ENCODE measurements around the gene BATF2. TPM values are rescaled to one million over a fixed set of nuclear protein-coding genes. Genes with fewer than 3 reads are reported as not detected.
"Not testable (repeated sequence)": the region's sequence is repeated elsewhere in the genome, so short reads cannot be mapped to it uniquely, and the experiment has no call there.

Gene BATF2, protein sequence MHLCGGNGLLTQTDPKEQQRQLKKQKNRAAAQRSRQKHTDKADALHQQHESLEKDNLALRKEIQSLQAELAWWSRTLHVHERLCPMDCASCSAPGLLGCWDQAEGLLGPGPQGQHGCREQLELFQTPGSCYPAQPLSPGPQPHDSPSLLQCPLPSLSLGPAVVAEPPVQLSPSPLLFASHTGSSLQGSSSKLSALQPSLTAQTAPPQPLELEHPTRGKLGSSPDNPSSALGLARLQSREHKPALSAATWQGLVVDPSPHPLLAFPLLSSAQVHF
- 0.58 TPM for polyA plus RNA-seq (2013, experiment 1 of 2; ENCODE audit: insufficient read length)
- polyA plus RNA-seq (2013, experiment 2 of 2; ENCODE audit: insufficient read length), result 0.40 TPM

DNA sequence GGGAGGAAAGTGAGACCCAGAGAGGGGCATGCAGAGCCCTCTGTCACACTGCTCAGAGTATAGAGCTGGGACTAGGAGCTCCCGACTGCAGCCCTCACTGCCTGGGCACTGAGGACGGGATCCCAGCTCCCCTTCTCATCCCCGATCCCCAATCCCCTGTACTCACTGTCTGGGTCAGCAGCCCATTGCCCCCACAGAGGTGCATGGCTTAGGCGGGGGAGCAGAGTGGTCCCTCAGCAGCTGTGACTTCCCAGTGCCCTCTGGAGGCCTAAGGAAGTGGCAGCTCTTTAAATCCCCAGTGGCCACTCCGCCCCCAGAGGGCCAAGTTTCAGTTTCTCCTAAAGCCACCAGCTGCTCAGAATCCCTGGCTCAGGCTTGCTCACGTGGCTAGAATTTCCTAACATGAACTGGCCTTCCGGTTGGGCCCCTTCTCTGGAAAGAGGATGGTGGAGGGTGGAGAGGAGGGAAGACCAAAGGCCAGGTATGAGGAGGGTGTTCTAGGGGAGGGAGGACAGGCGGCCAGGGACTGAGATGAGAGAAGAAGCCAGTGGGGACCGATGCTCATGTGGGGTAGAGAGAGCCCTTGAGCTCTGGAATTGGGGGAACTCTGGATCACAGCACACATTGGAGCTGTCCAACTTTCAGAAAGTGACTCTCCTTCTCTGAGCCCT lies at the start of gene BATF2:
Gene BATF2, minus strand, starts transcription at position 262 of the 671 bp plus-strand sequence. Its CDS starts 57 bp downstream, at position 205.
- DNase-seq, result peak; percentile 61

DNA sequence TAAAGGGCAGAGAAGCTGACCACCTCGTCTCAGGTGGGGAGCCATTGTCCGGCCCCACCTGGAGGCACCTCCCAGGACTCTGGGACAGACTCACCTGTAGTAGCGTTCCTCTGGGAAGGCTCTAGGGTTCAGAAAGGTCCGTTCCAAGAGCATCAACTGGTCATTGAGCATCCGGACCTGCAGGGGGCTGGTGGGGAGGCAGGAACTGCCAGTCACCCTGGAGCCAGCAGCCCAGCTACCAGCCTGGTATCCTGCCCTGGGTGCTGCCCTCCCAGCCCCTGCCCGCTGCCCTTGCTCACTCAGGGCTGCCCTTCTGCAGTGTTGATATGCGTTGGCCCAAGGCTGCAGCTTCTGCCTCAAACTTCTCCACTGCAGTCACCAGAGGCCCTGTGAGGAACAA lies 49.0 kb upstream of the BATF2 start:
- DNase-seq, result no peak

DNA sequence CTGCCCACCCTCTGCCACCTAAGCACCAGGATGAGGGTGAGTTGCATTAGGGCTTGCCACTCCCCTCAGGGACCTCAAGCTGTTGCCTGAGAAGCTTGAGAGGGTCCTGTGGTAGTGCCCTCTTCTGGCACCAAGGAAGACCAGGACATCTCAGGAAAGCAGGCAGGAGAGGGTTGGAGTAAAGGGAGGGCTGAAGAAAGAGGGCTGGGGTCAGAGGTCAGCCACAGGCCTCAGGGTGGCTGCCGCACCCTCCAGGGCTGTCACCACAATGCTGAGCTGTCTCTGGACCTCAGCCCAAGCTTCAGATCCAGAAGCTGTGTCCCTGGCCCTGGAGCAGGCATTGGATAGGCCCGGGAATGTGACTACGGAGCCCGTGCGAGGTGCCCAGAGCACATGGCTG lies 48.3 kb upstream of the BATF2 start:
- no peak for DNase-seq

DNA sequence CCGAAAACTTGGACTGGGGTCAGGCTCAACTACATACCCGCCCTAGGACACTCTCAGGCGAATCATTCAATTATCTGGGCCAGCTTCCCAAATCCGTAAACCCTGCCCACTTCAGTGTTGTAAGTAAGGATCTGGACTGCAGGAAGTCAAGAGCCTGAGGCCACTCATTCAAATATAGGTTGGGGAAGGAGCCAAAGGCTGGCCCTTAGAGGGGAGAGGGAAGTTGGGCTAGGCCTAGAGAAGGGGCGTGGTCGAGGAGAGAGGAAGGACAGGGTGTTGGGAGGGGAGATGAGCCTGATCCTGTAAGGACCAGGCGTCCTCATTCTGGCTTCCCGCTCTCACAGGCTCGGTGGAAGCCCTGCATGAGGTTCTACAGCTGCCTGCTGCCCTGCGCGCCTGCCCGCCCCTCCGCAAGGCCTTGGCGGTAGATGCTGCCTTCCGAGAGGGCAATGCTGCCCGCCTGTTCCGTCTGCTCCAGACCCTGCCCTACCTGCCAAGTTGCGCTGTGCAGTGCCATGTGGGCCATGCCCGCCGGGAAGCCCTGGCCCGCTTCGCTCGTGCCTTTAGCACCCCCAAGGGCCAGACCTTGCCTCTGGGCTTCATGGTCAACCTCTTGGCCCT lies 47.2 kb upstream of the BATF2 start:
- DNase-seq, result peak; percentile 8

DNA sequence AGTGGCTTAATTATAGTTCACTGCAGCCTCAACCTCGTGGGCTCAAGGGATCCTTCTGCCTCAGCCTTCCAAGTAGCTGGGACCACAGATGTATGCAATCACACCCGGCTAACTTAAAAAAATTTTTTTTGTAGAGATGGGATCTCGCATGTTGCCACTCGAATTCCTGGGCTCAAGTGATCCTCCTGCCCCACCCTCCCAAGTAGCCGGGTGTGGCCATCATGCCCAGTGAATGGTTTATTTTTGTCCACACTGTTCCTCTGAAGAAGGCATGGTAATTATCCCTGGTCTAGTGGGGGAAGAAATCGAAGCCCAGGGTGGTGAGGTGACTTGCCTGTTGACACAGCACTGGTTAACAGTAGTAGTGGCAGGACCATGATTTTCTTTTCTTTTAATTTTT lies 46.1 kb upstream of the BATF2 start:
- no peak for DNase-seq

DNA sequence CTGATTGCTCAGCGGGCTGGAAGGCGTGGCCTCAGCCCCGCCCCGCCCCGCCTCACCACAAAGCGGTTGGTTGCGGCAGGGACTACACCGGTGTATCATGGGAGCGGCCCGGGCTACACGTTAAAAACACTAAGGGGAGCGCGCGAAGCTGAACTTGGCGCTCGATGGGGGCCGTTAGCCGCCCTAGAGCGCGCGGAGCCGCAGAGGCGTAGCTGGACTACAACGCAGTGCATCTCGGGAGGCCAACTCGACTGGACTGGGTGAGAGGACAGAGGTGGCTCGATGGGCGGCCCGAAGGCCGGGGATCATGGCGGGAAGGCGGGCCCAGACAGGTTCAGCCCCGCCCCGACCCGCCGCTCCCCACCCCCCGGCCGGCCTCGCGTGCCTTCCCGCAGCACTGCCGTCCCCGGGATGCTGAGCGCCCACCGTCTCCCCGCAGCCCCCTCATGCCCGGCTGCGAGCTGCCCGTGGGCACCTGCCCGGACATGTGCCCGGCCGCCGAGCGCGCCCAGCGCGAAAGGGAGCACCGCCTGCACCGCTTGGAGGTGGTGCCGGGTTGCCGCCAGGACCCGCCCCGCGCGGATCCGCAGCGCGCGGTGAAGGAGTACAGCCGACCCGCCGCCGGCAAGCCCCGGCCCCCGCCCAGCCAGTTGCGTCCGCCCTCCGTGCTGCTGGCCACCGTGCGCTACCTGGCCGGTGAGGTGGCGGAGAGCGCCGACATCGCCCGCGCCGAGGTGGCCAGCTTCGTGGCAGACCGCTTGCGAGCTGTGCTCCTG lies 44.3 kb upstream of the BATF2 start, which contains the start of gene SAC3D1:
Gene SAC3D1, plus strand, starts transcription at position 364 of the 776 bp plus-strand sequence. Its CDS starts 83 bp downstream, at position 447.
- DNase-seq, result peak; percentile 94

DNA sequence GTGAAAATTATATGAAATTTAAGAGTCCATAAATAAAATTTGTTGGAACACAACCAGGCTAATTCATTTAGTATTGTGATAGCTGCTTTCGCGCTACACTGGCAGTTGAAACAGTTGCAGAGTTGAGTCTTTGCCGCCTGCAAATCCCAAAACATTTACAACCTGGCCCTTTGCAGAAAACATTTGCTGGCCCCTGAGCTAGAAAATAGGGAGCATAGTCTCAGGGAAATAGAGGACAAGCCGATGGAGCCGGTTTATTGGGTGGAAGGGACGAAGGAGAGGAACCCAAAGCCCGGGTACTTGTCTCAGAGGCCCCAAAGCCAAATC lies 43.7 kb upstream of the BATF2 start:
- DNase-seq, result no peak

DNA sequence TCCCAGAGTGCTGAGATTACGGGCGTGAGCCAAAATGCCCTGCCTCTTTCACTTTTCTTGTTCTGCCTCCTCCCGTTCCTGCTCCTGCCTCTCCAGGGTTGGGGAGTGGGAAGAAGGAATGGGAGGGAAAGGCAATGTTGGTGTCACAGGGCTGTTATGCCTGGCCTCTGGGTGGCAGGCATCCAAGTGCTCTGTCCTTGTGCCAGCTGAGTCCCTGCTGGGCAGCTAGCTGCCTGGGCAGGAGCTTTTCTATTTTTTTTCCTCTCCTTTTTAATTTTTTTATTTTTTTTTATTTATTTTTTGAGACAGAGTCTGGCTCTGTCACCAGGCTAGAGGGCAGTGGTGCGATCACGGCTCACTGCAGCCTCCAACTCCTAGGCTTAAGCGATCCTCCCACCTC lies 40.2 kb upstream of the BATF2 start:
- DNase-seq, result no peak

DNA sequence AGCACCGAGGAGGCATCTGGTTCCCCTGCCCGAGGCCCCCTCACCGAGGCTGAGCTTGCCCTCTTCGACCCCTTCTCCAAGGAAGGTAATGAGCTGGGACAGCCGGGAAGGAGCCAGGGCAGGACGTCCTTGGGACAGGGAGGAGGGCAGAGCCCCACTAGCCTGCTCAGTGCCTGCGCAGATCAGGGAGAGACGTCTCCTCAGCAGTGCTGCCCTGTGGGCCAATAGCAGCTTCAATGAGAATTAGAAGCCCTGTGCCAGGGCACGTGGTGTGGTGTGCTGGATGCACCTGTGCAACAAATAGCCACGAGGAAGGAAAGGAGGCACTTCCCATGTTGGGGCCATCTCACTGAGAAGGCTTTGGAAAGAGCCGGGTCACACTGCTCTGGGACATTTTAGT lies 38.8 kb upstream of the BATF2 start:
- DNase-seq, result no peak

DNA sequence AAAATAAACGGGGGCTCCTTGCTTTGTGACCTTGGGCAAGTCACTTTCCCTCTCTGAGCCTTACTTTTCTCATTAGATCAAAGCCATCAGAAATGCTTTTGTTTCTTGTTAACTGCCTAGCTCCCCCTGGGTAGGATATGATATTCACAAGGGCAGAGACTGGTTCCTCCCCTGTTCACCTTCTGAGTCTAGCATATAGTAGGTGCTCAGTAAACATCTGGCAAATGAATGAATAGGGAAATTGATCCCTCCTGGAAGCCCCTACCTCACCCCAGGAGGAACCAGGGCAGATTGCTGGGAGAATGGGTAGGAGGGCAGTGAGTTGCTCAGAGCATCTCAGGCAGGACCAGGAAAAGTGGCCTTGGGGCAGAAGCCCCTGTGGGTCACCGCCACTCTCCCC lies 37.7 kb upstream of the BATF2 start:
- no peak for DNase-seq

DNA sequence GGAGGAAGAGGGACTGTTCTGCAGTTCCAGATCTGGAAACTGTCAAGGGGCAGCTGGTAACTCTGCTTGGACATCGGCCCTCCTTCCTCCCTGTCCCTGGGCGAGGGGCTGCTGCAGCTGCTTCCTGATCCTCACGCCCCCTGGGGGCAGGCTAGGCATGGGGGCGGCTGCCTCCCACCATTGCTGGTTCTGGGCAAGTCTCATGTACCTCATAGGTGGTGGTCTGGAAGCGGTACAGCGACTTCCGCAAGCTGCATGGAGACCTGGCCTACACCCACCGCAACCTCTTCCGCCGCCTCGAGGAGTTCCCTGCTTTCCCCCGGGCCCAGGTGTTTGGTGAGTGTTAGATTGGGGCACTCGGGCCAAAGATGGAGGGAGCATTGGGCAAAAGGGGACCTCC lies 35.4 kb upstream of the BATF2 start:
- DNase-seq, result no peak

DNA sequence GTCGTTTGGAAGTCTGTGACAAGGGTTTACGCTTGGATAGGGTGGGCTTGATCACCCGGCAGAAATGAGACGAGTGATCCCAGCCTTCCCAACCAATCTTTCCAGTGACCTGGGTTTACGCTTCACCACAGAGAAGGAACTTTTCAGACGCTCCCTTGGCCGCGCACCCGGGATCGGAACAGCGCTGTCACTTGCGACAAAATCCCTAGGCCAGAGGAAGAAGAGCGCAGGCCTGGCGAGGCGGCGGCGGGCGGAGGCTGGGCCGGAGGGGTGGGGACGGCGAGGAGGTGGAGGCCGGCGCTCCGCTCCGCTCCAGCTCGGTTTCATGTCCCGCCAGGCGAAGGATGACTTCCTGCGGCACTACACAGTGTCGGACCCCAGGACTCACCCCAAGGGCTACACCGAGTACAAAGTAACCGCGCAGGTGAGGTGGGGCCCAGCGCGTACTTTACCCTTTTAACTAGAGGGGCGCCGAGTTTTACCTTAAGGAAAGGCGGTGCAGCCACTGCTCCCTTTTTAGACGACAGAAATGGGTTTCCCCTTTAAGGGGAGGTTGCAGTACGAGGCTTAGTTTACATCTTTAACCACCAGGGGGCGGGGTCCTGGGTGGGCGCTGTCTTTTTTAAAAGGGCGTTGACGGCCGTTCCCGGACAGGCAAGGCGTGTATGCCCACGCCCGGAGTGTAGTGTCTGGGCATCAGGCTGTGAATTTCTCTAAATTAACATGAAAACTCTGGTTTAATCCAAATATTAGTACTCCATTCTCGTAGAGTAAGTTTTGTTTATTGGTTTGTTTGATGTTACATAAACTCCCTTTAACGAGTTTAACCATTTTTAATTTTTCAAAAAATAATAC lies 30.7 kb upstream of the BATF2 start, which contains the start of gene SNX15:
Gene SNX15, plus strand, starts transcription at position 227 of the 855 bp plus-strand sequence. Its CDS starts 99 bp downstream, at position 326.
- peak; percentile 97 for DNase-seq

DNA sequence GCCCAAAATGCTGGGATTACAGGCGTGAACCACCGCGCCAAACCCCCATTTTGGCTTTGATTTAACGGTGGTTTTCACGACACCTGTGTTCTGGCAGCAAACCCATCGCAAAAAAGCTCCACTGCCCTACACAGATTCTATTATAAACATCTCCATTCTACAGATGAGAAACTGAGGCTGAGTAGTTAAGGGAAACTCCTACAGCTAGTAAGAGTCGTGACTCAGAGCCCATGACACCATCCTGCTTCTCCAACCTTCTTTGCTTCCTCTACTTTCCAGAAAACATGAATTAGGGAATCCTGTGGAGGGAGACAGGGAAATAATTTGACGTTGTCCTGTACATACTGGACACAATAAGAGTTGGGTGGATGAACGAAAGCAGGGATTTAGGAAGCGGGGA lies 30.0 kb upstream of the BATF2 start:
- DNase-seq, result no peak

DNA sequence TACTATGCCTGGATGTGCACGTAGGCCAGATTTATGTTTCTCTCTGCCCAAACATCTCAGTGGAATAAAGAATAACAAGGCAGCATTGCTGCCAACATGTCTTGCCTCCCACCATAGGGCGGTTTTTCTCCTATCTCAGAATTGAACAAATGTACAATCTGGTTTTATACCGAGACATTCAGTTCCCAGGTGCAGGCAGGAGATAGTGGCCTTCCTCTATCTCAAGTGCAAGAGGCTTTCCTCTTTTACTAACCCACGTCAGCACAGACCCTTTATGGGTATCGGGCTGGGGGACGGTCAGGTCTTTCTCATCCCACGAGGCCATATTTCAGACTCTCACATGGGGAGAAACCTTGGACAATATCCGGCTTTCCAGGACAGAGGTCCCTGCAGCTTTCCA lies 26.7 kb upstream of the BATF2 start:
- DNase-seq, result not testable (repeated sequence)

DNA sequence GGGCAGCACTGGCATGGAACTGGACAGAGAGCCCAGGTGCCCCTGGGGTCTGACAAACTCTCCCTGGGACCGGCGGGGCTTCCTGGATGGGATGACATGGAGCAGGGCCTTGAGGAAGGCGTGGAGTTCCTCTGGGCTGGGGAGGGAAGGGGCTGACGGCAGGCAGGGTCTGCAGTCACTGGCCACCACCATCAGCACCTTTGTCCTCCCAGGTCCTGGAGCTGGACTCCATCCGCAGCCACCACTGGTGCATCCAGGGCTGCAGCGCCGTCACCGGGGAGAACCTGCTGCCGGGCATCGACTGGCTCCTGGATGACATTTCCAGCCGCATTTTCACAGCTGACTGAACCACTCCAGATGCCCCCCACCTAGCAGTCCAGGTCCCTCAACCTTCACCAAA lies 24.7 kb upstream of the BATF2 start:
- no peak for DNase-seq

DNA sequence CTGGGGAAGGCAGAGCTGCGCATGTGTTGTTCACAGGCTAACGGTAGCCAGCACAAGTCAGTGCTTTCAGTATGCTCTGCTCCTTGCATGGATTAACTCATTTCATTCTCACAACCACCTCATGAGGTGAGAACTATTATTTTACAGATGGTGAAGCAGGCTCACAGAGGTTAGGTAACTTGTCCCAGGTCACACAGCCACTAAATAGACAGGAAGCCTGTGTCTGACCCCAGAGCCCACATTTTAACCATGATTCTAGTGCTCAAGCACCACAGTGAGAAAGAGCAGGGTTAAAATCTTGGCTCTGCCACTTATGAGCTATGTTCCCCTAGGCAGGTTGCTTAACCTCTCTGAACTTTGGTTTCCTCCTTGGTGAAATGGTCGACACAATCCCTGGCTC lies 24.2 kb upstream of the BATF2 start:
- DNase-seq, result no peak

DNA sequence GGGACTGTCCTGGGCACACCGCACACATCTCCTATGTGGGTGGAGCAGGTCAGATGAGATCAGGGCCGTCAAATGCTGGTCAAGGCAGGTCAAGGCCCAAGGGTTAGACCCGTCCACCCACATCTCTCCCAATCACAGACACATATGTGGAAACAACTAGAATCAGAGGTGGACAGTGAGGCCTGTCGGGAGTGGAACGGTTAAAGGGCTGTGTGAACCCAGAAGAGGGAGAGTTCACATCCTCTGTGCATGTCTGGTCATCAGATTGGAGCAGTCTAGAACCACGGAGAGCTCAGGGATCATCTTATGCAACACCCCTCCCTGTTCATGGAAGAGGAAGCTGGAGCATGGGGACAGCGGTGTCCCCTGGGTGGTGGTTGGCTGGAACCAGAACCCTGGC lies 23.1 kb upstream of the BATF2 start:
- no peak for DNase-seq

DNA sequence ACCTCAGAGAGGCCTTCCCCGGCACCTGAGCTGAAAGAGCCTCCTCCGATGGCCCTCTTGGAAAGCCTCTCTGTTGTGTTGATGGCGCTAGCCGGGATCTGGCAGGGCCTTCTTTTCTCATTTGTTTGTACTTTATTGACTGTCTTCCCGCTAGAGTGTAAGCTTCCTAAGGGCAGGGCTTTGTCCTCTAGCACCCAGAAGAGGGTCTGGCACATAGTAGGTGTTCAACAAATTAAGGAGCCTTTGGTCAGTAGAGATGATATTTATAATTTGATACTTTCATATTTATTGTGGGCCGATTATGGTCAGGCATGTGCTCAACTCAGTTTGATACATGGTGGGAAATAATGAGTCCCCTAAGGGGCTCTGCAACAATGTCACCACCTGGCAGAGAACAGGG lies 21.2 kb upstream of the BATF2 start:
- DNase-seq, result no peak

DNA sequence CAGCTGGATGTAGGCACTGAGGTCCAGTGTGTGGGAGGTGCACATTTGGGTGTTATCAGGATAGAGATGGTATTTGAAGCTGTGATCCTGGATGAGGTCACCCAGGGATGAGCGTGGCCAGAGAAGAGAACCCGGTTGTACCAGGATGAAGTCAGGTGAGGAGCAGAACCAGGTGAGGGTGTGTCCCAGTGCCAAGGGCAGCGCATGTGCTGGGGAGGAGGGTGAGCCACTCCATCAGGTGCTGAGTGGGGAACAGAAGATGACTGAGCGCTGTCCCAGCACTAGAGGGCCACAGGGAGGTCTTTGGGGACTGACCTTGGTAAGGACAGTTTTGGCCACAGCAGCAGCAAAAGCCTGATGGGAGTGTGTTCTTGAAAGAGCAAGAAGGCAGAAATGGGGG lies 19.9 kb upstream of the BATF2 start:
- DNase-seq, result no peak

DNA sequence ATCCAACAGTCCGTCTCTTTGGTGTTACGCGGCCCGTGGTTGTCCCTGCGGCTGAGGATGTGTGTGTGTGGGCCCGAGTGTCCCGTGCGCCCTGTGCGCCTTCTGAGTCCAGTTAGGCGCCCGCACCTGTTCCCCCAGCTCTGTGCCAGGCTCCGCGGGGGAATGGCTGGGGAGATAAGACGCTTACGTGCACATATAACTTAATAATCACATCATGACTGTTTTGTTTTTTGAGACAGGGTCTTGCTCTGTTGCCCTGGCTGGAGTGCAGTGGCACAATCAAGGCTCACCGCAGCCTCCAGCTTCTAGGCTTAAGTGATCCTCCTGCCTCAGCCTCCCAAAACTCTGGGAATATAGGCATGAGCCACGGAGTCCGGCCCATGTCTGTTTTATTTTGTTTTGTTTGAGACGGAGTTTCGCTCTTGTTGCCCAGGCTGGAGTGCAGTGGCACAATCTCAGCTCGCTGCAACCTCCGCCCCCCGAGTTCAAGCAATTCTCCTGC lies 18.0 kb upstream of the BATF2 start:
- DNase-seq, result no peak

DNA sequence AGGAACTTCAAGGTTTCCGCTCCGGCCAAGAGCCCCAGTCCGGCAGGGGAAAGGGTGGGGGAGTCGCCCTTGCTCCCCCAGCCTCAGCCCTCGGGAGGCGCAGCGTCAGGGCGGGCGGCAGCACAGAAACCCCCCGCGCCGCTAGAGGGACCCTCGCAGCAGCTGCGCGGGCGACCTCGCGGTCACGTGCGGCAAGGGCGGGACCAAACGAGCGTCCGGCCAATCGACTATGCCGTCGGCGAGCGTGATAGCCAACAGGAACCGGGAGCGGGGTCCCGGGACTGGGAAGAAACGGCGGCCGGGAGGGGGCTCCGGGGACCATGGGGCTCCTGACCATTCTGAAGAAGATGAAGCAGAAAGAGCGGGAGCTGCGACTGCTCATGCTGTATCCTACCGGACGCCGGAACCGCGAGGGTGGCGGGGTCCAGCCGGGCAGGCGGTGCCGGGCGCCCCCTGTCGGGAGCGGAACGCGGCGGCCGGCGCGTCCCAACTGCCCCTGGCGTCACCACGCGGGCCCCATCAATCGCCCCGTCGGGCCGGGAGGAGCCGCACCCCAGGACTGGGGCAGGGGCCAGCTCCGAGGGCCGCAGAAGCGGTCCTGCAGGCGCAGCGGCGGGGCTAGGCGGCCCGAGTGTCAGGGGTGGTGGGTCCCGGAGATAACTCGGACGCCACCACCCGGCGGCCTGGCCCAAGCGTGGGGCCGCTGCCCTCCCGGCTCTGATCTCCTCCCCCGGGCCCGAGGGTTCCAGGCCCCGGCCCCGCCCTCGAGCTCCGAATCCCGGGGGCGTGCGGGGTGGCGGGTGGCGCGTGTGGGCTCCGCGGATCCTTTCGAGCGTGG lies 17.3 kb upstream of the BATF2 start, which contains the start of gene ARL2:
Gene ARL2, plus strand, starts transcription at position 273 of the 838 bp plus-strand sequence. Its CDS starts 48 bp downstream, at position 321.
- DNase-seq, result peak; percentile 92

Measured in fibroblast of skin of abdomen (primary cell).